TTC549 (cell line): ENCODE data around the gene MCC.
"Not testable (repeated sequence)": the region's sequence is repeated elsewhere in the genome, so short reads cannot be mapped to it uniquely, and the experiment has no call there.

Experiments used
- FAIRE-seq: peaks from 2 replicates; lab custom pipeline; 2012; peaks lifted over from hg19 to GRCh38; lab: Jason Lieb, UNC

MCC gene

DNA sequence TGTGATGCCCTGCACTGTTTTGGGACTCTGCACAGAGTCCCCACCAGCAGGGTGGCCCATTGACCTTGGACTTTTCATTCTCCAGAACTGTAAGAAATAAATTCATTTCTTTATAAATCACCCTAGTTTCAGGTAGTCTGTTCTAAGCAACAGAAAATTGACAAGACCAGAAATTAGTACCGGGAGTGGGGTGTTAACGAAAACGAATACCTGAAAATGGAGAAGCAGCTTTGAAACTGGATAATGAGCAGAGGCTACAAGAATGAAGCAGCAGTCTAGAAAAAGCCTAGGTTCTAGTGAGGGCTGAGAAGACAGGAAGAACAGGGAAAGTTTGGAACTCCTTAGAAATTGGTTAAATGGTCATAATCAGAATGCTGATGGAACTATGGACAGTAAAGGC, 2.1 kb upstream of the MCC start:
- FAIRE-seq: no peak

DNA sequence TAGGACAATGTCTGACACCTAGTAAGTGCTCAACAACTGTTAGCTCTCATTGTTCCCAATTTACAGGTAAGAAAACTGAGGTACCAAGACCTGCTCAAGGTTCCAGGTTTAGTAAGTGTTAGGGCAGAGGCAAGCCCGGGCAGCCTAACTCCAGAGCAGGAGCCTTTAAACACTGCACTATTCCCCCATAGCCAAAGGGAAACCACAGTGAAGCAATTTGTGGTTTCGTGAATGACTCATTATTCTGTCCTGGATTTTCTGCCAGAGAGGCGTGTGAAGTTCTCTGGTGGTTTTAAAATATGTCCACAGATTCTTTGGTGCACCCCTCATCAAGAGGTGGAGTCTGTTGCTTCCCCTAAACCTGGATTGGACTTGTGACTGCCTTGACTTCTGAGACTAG, 1.0 kb upstream of the MCC start:
- no peak for FAIRE-seq

DNA sequence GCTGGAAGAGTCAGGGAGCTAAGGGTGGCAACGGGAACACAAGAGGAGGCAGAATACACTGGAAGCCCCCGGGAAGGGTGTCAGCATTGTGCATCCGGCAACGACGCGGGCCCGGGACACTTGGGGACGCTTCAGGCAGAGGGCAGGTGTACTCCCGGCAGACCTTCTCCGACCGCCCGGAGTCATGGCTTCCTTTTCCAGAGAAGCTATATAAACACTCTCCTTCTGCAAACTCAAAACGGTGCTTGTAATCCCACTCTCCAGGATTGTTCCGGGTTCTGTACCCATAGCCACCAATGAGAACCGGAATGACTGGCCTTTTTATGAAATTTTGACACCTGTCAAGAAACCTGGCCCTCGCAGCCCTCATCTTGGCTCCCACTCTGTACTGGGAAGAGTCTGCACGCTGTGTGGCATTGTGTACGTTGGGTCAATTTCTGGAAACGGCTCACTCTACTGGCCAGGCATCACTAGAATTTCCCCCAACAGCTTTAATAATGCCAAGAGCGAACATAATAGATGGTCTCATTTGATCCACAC, 462 bp upstream of the MCC start:
- no peak for FAIRE-seq

- no peak for FAIRE-seq
These were observed 855 bp downstream of the MCC start for GRCh38 chr5:113487416-113487780.

GRCh38 chr5:113480243-113480642, 8.0 kb downstream of the MCC start:
- no peak for FAIRE-seq

GRCh38 chr5:113478691-113479090, 9.6 kb downstream of the MCC start:
- FAIRE-seq: no peak

DNA sequence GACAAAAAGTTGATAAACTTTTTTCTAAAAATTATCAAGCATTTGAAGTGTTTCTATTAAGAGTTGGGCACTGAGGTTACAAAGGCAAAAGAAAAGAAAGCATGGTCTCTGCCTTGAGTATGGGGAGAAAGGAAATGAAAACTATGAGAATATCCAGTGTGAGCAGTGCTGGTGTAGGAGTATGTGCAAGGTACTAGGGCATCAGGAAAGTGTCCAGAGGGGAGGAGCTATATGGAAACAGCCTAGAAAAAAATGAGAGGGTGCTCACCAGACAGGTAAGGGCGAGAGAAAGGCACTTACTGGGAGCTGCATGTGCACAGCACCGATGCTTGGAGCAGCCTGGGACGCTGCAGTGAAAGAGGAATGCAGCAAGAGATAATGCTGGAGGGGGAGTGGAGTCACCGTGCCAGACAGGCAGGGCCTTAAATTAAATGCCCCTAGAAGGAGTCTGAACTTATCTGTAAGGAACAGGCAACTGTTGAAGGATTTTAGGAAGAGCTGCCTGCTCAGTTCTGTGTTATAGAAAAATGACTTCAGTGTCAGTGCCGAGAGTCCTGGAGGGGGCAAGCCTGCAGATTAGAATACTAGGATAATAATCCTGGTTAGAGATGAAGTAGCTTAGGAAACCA, 14.0 kb downstream of the MCC start:
- no peak for FAIRE-seq

- FAIRE-seq: no peak
These were observed 25.2 kb downstream of the MCC start for GRCh38 chr5:113463032-113463431.

- not testable (repeated sequence) for FAIRE-seq
These were observed 31.1 kb downstream of the MCC start for GRCh38 chr5:113457106-113457505.

- FAIRE-seq: no peak
These were observed 35.3 kb downstream of the MCC start for GRCh38 chr5:113452941-113453340.

DNA sequence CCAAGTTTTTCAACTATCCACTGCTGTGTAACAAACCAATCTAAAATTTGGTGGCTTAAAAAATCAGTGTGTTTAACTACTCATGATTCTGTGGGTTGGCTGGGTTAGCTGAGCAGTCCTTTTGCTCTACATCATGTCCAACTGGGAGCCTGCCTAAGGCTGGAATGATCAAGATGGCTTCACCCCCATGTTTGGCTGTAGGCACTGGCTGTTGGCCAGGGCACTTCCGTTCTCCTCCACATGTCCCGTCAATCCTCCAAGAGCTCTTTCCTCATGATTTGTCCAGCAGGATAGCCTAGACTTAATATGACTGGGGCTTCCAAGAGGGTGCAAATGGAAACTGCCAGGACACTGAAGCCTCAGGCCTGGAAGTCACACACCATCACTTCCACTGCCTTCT, 36.5 kb downstream of the MCC start:
- FAIRE-seq: no peak

DNA sequence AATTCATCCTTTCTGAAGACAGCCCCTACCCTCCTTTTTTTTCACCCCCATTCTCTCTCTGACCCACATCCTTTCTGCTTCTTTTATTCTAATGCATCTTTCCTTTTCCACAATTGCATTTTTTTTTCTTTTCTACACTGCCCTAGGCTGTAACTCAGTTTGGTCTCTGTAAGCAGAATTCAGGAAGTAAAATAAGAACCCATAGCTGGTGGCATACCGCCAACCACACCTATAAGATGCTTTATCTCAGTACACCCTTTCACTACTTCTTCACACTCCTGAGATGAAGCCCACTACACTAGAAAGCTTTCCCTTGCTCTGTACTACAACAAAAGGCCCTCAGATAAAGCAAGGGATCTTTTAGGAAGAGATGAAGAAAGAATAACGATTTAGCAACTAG, 37.3 kb downstream of the MCC start:
- FAIRE-seq: no peak

DNA sequence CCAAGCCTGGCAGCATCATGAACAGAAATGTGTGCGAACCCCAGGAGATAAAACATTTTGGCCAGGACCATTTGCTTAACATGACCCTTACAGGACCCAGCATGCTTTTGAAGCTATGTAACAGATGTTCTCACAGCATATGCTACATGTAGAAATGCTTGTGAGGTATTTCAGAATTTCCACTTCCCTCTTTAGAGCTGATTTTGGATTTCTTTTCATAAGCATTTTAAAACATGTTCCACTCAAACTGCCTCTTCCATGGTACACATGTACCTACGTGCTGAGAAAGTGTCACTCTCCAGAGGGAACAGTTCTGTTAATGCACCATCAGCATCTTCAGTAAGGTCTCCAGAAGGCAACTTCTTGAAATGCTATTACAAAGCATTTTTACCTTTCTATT, 37.8 kb downstream of the MCC start:
- FAIRE-seq: no peak

DNA sequence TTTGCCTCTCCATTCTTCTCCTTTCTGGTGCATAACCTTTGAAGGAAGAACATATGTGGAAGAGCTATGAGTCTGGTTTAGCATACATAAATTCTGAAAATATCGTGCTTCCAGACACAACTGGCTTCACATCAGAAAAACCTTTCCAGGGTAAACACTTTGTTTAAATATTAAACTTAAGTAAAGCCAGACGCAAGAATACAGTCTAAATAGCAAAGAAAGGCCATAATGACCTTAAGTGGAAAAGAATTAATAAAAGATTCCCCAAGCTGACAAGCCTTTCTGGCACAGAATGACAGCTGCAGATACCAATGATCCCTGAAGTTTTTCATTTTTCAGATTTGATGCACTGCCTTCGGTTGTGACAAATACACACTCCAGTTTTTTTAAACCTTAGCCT, 40.0 kb downstream of the MCC start:
- no peak for FAIRE-seq

GRCh38 chr5:113447498-113448050, 40.7 kb downstream of the MCC start:
- FAIRE-seq: no peak

- no peak for FAIRE-seq
These were observed 41.8 kb downstream of the MCC start for GRCh38 chr5:113446358-113446927.

DNA sequence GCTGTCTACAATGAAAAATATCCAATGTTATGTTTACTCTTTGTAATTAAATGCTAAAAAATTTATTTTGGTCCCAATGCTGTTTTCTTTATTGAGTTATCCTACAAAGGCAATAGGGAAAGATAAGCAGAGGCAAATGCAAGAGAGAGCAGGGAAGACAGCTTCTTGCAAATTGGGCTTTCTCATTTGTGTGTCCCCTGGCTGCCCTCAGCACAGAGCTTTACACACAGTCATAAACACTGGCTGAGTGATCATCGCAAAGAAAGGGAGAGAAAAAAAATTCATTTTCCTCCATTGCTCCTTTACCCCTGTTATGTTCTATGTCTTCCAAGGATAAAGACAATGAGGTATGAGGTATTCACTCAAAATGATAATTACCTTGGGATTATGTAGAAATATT, 51.1 kb downstream of the MCC start:
- no peak for FAIRE-seq

DNA sequence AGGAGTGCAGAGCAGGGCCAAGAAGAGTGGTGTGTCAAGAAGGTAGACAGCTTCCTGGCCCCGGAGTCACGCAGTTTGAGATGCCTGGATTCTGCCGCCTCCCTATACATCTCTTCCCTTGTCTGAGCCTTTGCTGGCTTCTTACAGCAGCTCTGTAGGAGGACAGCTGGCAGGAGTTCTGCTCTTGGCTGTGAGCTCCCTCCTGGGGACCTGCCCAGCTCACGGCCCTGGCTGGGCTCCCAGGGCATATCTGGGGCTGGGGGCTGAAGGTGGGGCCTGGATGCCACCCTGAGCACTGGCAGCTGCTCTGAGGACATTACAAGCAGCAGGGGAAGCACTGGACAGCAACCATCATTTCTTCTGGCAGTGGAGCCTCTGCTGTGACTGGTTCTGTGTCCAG, 52.7 kb downstream of the MCC start:
- no peak for FAIRE-seq

GRCh38 chr5:113434889-113435288, 53.4 kb downstream of the MCC start, which contains the start of gene TSSK1B:
TSS of gene TSSK1B (minus strand) at chr5:113434989. CDS start at chr5:113434839, 150 bp downstream.
- FAIRE-seq: no peak

DNA sequence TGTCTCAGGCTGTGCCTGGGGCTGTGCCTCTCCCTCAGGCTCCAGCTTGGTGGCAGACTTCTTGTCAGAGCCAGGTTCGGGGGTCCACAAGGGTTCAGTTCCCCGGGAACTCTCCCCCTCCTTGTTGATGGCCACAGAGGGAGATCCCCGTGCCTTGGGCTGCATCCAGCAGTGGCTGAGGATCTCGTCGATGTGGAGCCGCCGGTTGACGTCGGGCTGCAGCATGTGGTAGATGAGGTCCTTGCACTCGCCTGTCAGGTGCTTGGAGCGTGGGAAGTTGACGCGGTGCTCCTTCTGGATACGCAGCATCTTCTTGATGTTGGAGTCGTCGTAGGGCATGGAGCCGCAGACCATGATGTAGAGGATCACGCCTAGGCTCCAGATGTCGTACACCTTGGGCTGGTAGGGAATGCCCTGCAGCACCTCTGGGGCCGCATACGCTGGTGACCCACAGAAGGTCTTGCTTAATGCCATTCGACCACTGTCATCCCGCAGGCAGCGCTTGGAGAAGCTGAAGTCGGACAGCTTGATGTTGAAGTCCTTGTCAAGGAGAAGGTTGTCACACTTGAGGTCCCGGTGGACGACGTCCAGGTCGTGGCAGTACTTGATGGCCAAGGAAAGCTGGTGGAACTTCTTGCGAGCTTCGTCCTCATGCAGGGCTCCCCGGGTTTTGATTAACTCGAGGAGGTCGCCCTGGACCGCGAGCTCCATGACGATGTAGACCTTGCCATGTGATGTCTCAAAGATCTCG, 54.2 kb downstream of the MCC start:
- FAIRE-seq: no peak

DNA sequence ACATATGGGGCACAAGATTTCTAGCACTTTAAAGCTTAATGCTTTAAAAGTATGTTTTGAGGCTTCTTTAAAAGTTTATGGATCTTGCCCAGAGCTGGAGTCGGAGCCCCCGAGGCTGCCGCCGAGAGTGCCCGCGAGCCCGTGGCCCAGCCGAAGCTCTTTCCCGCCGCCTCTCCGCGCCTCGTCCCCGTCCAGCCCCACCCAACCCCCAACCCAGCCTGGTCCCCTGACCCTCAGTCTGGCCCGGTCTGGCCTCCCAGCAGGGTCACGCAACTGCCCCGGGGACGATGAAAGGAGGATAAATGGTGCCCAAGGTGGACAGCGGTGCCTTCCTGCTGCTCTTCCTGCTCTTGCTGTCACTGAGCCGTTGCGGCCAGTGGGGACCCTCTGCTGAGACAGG, 55.2 kb downstream of the MCC start:
- FAIRE-seq: no peak

DNA sequence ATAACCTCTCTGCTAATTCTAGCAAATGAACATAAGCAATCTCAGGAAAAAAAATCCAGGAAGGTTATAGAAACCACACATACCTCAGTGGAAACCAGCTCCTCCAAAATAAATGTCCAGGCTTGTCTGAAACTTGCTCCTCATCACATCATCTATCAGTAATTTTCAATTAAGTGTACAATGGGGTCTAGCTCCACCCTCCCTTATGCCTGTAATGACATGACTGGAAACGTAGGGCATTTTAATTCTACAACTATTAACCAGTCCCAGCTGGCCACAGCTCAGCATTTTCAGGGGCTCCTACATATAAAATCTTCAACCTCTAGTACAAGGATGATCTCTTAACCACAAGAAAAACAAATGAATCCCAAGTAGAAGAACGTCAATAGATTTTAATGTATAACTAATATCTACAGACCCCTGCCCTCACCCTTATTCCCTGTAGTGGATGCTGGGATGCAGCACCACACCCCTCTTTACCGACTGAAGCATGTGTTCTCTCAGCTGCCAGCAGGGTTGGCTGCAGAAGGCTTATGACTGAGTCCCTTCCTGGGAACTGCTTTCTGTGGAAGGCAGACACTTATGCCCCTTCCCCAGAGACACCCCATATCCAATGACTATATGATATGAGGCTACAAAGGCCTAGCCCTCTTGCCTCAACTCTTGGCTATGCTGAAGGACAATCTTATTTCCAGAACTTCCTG, 60.2 kb downstream of the MCC start:
- FAIRE-seq: no peak

GRCh38 chr5:113425909-113426308, 62.3 kb downstream of the MCC start:
- no peak for FAIRE-seq
